IPS-18c (cell line): Measurements from ENCODE around the gene SAT1.

Experiments used
- H3K4me3 ChIP-seq: 2 replicates; pipeline ENCODE4 v1.7.0; 2013; ENCODE audit warnings: low read depth, mild to moderate bottlenecking, low read length, moderate library complexity; ENCODE audit not compliant: insufficient read depth
- H3K9me3 ChIP-seq: one replicate; pipeline ENCODE4 v1.6.1; 2013; ENCODE audit warnings: mild to moderate bottlenecking, low read length, moderate library complexity; ENCODE audit not compliant: control insufficient read depth, insufficient read depth

The SAT1 gene

GRCh38 chrX:23792861-23793553 lies 10.0 kb downstream of the SAT1 start:
- Histone ChIP-seq H3K9me3 (no peaks in the 10 kb centered on the region), H3K4me3 (no peak overlapping the region)

- Histone ChIP-seq H3K4me3 (no peak overlapping the region), H3K9me3 (no peaks in the 10 kb centered on the region)
Observed at GRCh38 chrX:23795221-23795620, 12.2 kb downstream of the SAT1 start.

- no peaks in the 10 kb centered on the region for H3K9me3 ChIP-seq
- no peak overlapping the region for H3K4me3 ChIP-seq
Observed at GRCh38 chrX:23797371-23798128, 14.6 kb downstream of the SAT1 start.

DNA sequence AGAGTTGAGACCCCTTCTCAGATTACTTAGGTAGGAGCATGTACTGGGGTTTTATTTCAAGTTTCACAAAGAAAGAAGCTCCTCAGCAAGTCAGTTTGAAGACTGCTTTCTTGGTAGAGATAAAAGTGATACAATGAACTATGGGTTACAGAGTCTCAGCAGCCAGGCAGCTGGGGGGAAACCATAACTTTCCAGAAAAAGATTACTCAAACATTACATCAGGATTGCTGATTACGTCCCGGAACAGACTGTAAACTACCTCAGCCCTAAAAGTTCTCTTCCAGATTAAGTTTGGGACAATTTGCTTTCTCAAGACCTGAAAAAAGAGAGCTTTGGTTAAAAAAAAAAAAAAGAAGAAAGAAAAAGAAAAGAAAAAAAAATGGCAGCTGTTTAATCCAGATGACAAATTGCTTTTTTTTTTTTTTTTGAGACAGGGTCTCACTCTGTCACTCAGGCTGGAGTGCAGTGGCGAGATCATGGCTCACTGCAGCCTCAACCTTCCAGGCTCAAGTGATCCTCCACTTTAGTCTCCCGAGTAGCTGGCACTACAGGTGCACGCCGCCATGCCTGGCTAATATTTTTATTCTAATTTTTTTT lies 16.6 kb downstream of the SAT1 start:
- Histone ChIP-seq H3K9me3 (no peaks in the 10 kb centered on the region), H3K4me3 (no peak overlapping the region)

DNA sequence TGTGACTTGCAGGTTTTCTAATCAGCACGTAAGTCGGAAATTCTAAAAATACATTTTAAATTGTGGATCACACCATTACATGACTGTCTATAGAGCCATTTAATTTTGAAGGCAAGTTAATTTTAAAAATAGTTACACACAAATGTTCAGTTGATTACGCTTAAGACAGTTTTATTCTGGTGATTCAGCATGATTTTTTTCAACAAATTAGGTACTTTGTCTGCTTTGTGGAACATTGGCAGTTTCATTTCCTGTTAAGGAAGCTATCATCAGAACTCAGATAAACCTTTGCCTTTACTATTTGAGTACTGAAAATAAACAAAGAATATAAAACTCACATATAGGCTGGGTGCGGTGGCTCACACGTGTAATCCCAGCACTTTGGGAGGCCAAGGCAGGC lies 19.5 kb downstream of the SAT1 start:
- Histone ChIP-seq H3K9me3 (no peaks in the 10 kb centered on the region), H3K4me3 (no peak overlapping the region)

GRCh38 chrX:23803931-23804381 lies 21.0 kb downstream of the SAT1 start:
- Histone ChIP-seq H3K4me3 (no peak overlapping the region), H3K9me3 (no peaks in the 10 kb centered on the region)

GRCh38 chrX:23804578-23804977 lies 21.6 kb downstream of the SAT1 start:
- no peak overlapping the region for H3K4me3 ChIP-seq
- H3K9me3 ChIP-seq, result no peaks in the 10 kb centered on the region

DNA sequence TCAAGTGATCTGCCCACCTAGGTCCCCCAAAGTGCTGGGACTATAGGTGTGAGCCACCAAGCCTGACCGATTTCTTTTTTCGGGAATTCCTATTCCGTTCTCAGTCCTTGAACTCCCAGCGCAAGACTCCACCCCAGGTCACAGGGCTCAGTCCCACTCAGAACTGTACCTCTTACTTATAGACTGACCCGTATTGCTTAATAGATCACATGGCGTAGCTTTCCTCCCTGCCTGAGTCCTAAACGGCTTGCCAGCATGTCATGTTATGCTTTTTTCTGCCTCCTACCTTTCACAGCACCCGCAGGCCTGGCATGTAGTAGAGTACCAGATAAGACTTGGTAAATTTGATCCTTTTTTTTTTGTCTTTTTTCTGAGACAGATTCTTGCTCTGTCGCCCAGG lies 22.4 kb downstream of the SAT1 start:
- Histone ChIP-seq H3K9me3 (no peaks in the 10 kb centered on the region), H3K4me3 (no peak overlapping the region)

DNA sequence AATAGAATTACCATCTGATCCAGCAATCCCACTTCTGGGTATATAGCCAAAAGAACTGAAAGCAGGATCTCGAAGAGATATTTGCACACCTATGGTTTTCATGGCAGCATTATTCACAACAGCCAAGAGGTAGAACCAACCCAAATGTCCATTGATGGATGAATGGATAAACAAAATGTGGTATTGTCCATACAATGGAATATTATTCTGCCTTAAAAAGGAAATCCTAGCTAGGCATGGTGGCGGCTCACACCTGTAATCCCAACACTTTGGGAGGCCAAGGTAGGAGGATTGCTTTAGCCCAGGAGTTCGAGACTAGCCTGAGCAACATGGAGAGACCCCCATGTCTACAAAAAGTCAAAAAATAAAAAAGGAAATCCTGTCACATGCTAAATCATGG lies 27.3 kb downstream of the SAT1 start:
- no peak overlapping the region for H3K4me3 ChIP-seq

GRCh38 chrX:23811108-23811651 lies 28.2 kb downstream of the SAT1 start:
- peaks cover 2% of the 10 kb centered on the region for H3K9me3 ChIP-seq
- H3K4me3 ChIP-seq, result no peak overlapping the region

More for the DNA sequence above, 27.3 kb downstream of the SAT1 start:
- H3K9me3 ChIP-seq, result peaks cover 2% of the 10 kb centered on the region

GRCh38 chrX:23811656-23812055 lies 28.7 kb downstream of the SAT1 start:
- Histone ChIP-seq H3K9me3 (peaks cover 2% of the 10 kb centered on the region), H3K4me3 (no peak overlapping the region)

DNA sequence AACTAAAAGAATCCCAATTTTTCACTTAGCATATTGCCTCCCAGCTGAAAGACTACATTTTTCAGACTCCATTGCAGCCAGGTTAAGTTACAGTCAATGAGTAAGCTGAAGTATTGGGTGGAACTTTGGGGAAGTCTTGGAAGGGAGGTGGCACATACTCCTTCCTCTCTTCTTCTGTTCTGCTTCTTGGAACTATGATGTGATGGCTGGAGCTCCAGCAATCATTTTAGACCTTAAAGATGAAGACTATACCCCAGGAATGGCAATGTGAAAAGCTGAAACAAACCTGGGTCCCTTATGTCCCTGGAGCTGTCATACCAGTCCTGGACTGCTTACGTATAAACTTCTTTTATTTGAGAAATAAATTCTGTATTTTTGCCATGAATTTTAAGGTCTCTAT lies 30.8 kb downstream of the SAT1 start:
- Histone ChIP-seq H3K9me3 (peaks cover 2% of the 10 kb centered on the region), H3K4me3 (no peak overlapping the region)

DNA sequence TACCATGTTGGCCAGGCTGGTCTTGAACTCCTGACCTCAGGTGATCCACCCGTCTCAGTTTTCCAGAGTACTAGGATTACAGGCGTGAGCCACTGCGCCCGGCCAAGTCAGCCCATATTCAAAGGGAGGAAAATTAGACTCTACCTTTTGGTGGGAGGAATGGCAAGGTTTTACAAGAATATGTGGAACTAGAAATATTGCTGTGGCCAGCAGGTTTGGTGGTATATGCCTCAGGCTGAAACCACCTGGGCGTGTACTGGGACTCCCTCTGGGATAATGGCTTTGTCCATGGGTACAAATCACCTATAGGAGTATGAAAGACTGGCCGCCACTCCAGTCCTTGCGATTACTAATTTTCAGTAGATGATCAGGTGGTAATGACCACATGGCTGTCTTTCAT lies 32.4 kb downstream of the SAT1 start:
- H3K9me3 ChIP-seq, result peaks cover 2% of the 10 kb centered on the region
- H3K4me3 ChIP-seq, result no peak overlapping the region

DNA sequence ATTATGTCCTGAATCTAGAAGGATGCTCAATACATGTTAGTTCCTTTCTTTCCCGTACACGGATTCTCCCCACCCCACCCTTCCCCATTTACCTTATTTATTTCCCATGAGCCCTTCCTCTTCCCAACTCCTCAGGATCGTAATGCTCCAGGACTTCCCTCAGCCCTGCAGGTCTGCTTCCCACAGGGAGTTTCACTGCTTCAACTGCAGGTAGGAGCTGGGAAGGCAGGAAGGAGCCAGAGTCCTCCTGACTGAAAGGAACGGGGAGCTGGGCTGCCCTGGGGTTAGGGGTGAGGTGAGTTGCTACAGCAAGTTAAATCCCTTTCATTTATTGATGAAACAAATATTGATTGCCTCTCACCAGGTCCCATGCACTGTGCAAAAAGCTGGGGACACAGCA lies 33.2 kb downstream of the SAT1 start:
- Histone ChIP-seq H3K9me3 (peaks cover 2% of the 10 kb centered on the region), H3K4me3 (no peak overlapping the region)

DNA sequence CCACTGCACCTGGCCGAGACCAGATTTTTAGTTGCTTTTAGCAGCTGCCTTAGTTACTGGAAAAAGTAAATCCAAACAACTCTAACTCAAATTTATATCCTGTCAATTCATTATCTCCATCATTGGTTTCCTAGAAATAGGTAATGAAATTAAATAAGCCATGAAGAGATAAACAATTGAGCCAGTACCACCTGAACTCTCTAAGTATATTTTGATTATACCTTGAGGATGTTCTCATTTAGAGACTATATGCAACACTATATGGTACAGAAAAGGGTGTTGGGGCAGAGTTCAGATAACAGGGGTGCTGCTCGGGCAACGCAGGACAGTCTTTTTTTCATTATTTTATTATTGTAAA lies 35.0 kb downstream of the SAT1 start:
- H3K9me3 ChIP-seq, result peaks cover 2% of the 10 kb centered on the region
- no peak overlapping the region for H3K4me3 ChIP-seq

- H3K4me3 ChIP-seq, result no peak overlapping the region
- H3K9me3 ChIP-seq, result no peaks in the 10 kb centered on the region
Observed at GRCh38 chrX:23819385-23820234, 36.6 kb downstream of the SAT1 start.

GRCh38 chrX:23820235-23820782 lies 37.3 kb downstream of the SAT1 start:
- no peak overlapping the region for H3K4me3 ChIP-seq
- H3K9me3 ChIP-seq, result no peaks in the 10 kb centered on the region
